ENCODE results near the gene HRG.
A peak's percentile ranks its signal among the peaks of the same experiment; 100 is the strongest.
"Not testable (repeated sequence)": the region's sequence is repeated elsewhere in the genome, so short reads cannot be mapped to it uniquely, and the experiment has no call there.

The HRG gene

DNA sequence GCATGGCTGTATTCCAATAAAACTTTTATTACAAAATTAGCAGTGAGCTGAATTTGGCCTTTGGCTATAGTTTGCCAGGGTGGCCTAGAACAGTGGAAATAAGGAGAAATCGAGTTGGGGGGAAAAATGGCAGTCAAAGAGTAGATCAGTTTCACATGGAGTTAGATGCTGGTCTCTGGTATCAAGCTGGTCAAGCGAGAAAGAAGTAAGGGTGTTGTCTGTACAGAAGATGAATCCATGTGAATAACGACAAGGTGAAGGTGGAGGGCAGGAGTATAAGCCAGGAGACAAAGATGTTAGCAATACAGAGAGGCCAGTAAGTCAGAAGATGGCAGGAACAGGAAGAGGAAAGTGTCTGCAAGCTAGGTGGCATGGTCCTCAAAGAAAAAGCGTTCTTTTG is 41.2 kb upstream of the HRG start:
- Histone ChIP-seq H3K9me3 (replicated peaks in 1 of 11) (no peaks in the 10 kb centered on the region), H3K9ac (no peak overlapping the region), H3K4me2 (no peak overlapping the region), H3K4me1 (no peaks in the 10 kb centered on the region), H3K27ac (no peak overlapping the region), H4K20me1 (no peaks in the 10 kb centered on the region), H3K4me3 (no peak overlapping the region), H3K27me3 (no peaks in the 10 kb centered on the region), H3K36me3 (no peaks in the 10 kb centered on the region)
- TF ChIP-seq Cebpa-rat (IDR thresholded peaks at IDR 0.05): no peak

DNA sequence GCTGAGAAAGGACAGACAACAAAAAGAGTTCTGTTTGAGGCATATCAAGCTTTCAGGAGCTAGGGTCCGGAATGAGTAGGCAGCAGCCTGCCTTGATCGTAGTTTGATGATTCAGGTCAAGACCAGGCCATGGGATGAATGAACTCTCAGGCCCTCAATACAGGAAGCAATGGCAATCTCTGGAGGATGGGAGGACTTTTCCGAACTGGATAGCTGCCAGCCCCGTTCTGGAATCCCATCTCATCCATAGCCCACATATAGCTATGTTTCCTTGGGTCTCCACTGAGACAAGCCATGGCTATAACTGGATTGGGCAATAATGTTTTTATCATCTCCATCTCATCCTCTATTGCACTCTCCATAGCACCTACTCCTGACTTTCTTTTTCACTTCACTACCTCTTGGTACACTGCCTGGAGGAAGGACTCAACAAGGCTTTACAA is 40.2 kb upstream of the HRG start:
- H3K4me2 ChIP-seq: no peak overlapping the region
- no peaks in the 10 kb centered on the region for H3K4me1 ChIP-seq
- no peaks in the 10 kb centered on the region for H4K20me1 ChIP-seq
- no peaks in the 10 kb centered on the region for H3K27me3 ChIP-seq
- TF ChIP-seq Cebpa-rat (IDR thresholded peaks at IDR 0.05): 0 out of 22 replicates have a peak, but pooled peaks of 1 of the 11 experiments have one; percentile 16
- no peak overlapping the region for H3K9ac ChIP-seq
- no peak overlapping the region for H3K27ac ChIP-seq
- no peaks in the 10 kb centered on the region for H3K9me3 ChIP-seq (replicated peaks in 1 of 11)
- no peaks in the 10 kb centered on the region for H3K36me3 ChIP-seq
- H3K4me3 ChIP-seq: no peak overlapping the region

DNA sequence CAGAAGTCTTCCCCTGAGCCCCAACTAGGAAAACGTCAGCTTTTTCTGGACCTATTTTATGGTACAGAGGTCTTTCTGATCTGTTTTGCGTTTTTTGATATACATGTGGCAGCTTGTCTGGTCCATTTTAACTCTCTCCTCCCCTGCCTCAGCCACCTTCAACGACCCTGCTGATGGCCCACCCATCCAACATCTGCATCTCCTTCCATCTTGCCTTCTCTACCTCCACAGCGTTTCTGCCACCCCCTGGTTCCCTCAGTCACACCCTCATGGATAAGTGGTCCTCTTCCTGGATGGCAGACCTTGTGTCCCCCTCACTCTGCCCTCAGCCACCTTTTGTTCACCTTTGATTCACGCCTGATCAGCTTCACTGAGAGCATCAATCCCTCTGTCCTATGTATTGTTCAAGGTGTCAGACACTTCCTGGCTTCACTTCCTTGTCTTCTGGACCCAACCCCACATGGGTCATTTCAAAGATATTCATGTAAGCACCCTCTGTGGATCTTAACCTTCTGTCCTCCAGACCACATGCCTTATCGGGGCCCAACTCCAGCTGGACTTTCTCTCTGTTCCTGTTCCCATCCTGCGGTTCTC is 39.5 kb upstream of the HRG start:
- no peak overlapping the region for H3K27ac ChIP-seq
- no peak overlapping the region for H3K4me2 ChIP-seq
- H3K4me1 ChIP-seq: no peaks in the 10 kb centered on the region
- H3K9me3 ChIP-seq (replicated peaks in 1 of 11): no peaks in the 10 kb centered on the region
- H3K27me3 ChIP-seq: no peaks in the 10 kb centered on the region
- no peak for TF ChIP-seq Cebpa-rat (IDR thresholded peaks at IDR 0.05)
- no peaks in the 10 kb centered on the region for H4K20me1 ChIP-seq
- no peak overlapping the region for H3K9ac ChIP-seq
- no peak overlapping the region for H3K4me3 ChIP-seq
- H3K36me3 ChIP-seq: no peaks in the 10 kb centered on the region

DNA sequence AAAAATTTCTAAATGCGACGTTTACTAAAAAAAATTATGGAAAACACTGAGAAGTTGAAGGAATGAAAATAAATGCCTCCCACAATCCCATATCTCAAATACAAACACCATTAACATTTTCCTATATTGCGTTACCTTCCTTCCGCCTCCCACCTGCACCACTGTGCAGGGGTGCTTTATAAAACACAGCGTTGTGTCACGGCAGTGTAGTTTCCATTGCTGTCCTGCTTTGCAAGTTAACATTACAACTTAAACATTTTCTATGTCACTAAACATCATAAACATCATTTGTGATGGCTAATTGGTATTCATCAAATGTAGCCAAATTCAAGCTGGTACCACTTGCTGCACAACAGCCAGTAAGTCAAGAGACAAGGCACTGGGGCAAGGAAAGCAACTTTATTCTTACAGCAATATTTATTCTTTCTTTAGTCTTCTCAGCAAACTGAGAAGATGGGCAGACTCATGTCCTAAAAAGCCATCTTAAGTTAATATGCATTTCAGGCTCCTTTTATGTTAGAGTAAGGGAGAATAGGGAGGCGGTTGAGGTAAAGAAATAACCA is 37.9 kb upstream of the HRG start:
- Histone ChIP-seq H3K36me3 (no peaks in the 10 kb centered on the region), H4K20me1 (no peaks in the 10 kb centered on the region), H3K9me3 (replicated peaks in 1 of 11) (no peaks in the 10 kb centered on the region), H3K27me3 (no peaks in the 10 kb centered on the region), H3K4me1 (no peaks in the 10 kb centered on the region), H3K9ac (no peak overlapping the region), H3K4me3 (no peak overlapping the region), H3K27ac (no peak overlapping the region), H3K4me2 (no peak overlapping the region)
- TF ChIP-seq Cebpa-rat (IDR thresholded peaks at IDR 0.05): no peak

DNA sequence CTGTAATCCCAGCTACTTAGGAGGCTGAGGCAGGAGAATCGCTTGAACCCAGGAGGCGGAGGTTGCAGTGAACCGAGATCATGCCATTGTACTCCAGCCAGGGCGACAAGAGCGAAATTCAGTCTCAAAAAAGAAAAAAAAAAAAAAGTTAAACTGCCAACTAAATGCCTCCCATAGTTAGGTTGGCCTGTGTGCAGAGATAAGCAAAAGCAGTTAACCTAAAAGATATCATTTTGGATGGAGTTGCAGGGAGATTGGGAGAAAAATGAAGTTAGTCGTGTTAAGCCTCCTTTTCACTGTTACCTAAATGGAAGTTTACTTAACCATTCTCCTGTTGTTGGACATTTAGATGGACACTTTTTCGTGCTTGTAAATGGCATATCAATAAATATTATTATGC is 37.1 kb upstream of the HRG start:
- Histone ChIP-seq H4K20me1 (no peaks in the 10 kb centered on the region), H3K4me3 (no peak overlapping the region), H3K9ac (no peak overlapping the region), H3K27ac (no peak overlapping the region), H3K4me2 (no peak overlapping the region), H3K9me3 (replicated peaks in 1 of 11) (no peaks in the 10 kb centered on the region), H3K36me3 (no peaks in the 10 kb centered on the region), H3K27me3 (no peaks in the 10 kb centered on the region), H3K4me1 (no peaks in the 10 kb centered on the region)
- TF ChIP-seq Cebpa-rat (IDR thresholded peaks at IDR 0.05): no peak

DNA sequence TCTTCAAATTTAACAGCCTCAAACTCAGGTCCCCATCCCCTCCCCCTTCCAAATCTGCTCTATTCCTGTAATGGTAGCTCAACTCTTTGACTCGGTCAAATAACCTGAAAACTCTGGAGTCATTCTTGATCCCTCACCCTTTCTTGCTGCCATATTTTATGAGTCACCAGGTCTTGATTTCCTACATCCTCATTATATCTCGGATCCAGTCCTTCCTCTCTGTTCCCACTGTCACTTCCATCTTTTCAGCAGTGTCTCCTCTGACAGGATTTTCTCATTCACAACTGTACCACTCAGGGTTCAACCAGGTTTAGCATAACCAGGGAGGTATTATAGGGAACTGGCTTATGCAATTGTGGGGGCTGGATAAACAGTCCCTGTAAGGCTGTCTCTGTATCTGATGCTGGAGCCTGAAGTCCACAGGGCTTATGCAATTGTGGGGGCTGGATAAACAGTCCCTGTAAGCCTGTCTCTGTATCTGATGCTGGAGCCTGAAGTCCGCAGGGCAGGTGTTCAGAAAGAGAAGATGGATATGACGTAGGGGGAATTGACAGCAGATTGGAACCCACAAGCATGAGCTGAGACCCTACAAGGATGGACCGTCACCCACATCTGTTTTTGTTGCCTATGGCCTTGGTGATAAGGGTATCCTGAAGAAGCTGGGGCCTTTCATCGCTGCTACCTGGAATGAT is 34.7 kb upstream of the HRG start:
- Histone ChIP-seq H3K4me3 (no peak overlapping the region), H3K4me1 (no peaks in the 10 kb centered on the region), H3K9ac (no peak overlapping the region), H3K27ac (no peak overlapping the region), H3K9me3 (replicated peaks in 1 of 11) (no peaks in the 10 kb centered on the region), H3K36me3 (no peaks in the 10 kb centered on the region), H3K27me3 (no peaks in the 10 kb centered on the region), H3K4me2 (no peak overlapping the region), H4K20me1 (no peaks in the 10 kb centered on the region)
- no peak for TF ChIP-seq Cebpa-rat (IDR thresholded peaks at IDR 0.05)

DNA sequence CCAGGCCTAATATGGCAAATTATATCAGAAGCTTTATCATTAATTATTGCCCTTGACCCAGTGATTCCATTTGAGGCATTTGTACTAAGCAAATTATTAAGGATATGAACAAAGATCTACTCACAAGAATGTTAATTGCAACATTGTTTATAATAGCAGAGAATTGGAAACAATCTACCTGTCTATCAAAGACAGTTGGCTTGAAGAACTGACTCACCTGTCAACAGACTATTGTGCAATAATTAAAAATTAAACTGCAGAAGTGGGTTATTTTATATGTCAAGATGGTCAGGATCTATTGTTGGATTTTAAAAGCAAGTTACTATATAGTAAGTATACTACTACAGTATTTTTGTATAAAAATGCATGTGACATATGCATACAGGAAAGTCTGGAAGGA is 32.3 kb upstream of the HRG start:
- Histone ChIP-seq H3K27me3 (no peaks in the 10 kb centered on the region), H4K20me1 (no peaks in the 10 kb centered on the region), H3K4me1 (no peaks in the 10 kb centered on the region), H3K27ac (no peak overlapping the region), H3K36me3 (no peaks in the 10 kb centered on the region), H3K9me3 (replicated peaks in 1 of 11) (no peaks in the 10 kb centered on the region), H3K4me3 (no peak overlapping the region), H3K9ac (no peak overlapping the region), H3K4me2 (no peak overlapping the region)
- TF ChIP-seq Cebpa-rat (IDR thresholded peaks at IDR 0.05): peak in 2 of 11 experiments; percentile 46 to 63; a peak in 3 of 22 replicates

DNA sequence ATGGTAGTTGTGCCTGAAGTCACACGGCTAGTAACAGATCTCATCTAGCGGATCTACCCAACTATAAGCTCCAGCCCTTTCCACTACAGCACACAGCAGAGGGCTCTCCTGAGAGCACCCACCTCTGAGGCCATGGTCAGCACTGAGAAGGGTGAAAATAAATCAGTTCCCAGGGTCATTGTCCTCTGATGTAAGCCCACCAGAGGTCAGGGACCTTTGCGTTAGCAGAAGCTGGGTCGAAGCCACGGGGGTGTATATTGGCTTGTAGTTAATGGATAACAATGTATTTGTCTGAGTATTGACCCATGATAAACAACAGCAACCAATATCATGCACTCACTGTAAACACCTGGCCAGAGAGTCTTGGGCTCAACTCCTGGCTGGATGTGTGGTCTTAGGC is 31.6 kb upstream of the HRG start:
- H3K4me2 ChIP-seq; H4K20me1 ChIP-seq; H3K9ac ChIP-seq; H3K9me3 ChIP-seq (replicated peaks in 1 of 11); H3K27ac ChIP-seq; H3K36me3 ChIP-seq; H3K4me1 ChIP-seq; H3K4me3 ChIP-seq; H3K27me3 ChIP-seq: not testable (repeated sequence)

DNA sequence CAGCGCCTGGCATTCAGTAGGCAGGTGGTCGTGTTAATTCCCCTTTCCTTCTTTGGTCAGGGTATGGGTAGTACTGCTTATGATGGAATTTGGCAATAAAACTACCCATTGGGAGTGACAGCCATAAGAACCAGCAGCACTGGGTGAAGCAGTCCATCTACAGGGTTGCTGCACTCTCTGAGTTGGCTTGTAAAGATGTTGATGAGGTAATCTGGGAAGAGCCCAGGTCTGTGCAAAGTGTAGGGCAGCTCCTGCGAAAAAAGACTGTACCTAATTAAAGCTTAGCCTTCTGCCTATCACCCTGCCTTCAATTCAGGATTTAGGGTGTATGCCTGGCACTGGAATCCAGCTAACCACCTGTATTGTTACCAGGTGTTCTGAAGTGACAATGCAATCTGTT is 30.3 kb upstream of the HRG start:
- Histone ChIP-seq H3K36me3 (no peaks in the 10 kb centered on the region), H3K27me3 (no peaks in the 10 kb centered on the region), H3K4me1 (no peaks in the 10 kb centered on the region), H4K20me1 (no peaks in the 10 kb centered on the region), H3K4me3 (no peak overlapping the region), H3K27ac (no peak overlapping the region), H3K9ac (no peak overlapping the region), H3K4me2 (no peak overlapping the region), H3K9me3 (replicated peaks in 1 of 11) (peaks cover 0 to 9% (median 5%) of the 10 kb centered on the region in 11 experiments; a peak in 9 of 22 replicates)
- TF ChIP-seq Cebpa-rat (IDR thresholded peaks at IDR 0.05): no peak

DNA sequence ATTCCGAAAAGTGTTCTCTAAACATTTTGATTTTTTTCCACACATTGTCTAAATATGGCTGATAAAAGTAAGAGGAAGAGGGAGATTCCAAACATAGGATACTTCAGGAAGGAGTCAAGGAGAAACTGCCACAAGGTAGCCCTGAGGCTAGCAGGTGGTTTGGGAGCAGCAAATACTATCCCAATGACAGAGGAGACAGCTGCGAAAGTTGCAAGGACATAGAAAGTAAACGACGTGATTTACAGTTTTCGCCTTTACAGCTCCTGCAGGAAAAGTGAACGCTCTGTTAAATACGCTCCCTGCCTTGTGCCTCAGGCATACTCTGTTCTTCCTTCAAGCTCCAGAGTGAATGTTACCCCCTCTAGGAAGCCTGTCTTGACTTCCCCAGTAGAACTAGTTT is 29.3 kb upstream of the HRG start:
- Histone ChIP-seq H3K9ac (no peak overlapping the region), H3K27me3 (no peaks in the 10 kb centered on the region), H3K4me2 (no peak overlapping the region), H3K27ac (no peak overlapping the region), H3K4me1 (no peaks in the 10 kb centered on the region), H4K20me1 (no peaks in the 10 kb centered on the region), H3K36me3 (no peaks in the 10 kb centered on the region), H3K4me3 (no peak overlapping the region), H3K9me3 (replicated peaks in 1 of 11) (peaks cover 0 to 9% (median 5%) of the 10 kb centered on the region in 11 experiments; a peak in 9 of 22 replicates)
- no peak for TF ChIP-seq Cebpa-rat (IDR thresholded peaks at IDR 0.05)
